Duodenal mucosa (tissue), 2 donors: Measurements from ENCODE around the gene MAN1B1.
"Not testable (repeated sequence)": the region's sequence is repeated elsewhere in the genome, so short reads cannot be mapped to it uniquely, and the experiment has no call there.

Experiments used
- H3K27ac ChIP-seq: one replicate; pipeline ENCODE4 v1.7.0; 2013; ENCODE audit warnings: low read depth, low read length
- H3K27me3 ChIP-seq, 2 donors: one replicate each; pipeline ENCODE4 v1.7.0; 2013; ENCODE audit warnings: low read length in 2 of 2, control low read depth in 1 of 2; ENCODE audit not compliant: insufficient read depth in 2 of 2, control insufficient read depth in 1 of 2
- H3K36me3 ChIP-seq, 2 donors: one replicate each; pipeline ENCODE4 v1.7.0; 2013; ENCODE audit warnings: low read length in 2 of 2, control low read depth in 1 of 2; ENCODE audit not compliant: insufficient read depth in 2 of 2, control insufficient read depth in 1 of 2
- H3K4me1 ChIP-seq, 2 donors: one replicate each; pipeline ENCODE4 v1.7.0; 2013; ENCODE audit warnings: low read length in 2 of 2, control low read depth in 1 of 2; ENCODE audit not compliant: insufficient read depth in 2 of 2, control insufficient read depth in 1 of 2
- H3K4me3 ChIP-seq, 2 donors: one replicate each; pipeline ENCODE4 v1.7.0; 2013; ENCODE audit warnings: low read length in 2 of 2, low read depth in 1 of 2
- H3K9ac ChIP-seq, 2 donors: one replicate each; pipeline ENCODE4 v1.7.0; 2013; ENCODE audit warnings: low read length in 2 of 2, low read depth in 1 of 2
- H3K9me3 ChIP-seq, 2 donors: one replicate each; pipeline ENCODE4 v1.7.0; 2013; ENCODE audit warnings: low read length in 2 of 2, control low read depth in 1 of 2; ENCODE audit not compliant: control insufficient read depth in 1 of 2

MAN1B1 gene

DNA sequence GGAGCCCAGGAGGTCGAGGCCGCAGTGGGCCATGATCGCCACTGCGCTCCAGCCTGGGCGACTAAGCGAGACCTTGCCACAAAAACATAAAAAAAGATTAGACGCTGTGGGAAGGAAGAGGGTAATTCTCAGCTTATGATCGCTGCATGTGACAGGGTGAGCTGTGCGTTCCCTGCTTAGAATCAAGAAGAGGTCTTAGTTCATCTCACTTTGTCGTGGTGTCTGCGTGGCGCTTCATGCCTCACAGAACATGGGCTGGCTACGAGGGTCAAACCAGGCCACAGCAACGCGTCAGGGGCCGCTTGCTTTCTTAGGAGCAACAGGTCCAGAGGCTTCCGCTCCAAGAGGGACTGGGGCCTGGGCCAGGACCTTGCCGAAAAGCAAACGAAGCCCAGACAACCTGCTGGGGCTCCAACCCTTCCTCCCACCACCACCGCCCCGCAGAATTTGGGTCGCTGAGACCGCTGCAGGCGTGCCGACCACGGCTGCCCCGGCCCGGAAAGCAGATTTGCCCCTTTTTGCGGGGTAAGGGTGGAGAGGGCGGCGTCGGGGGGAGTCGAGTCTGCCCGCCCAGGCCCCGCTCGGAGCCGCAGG lies 42.2 kb downstream of the MAN1B1 start:
- Histone ChIP-seq H3K27me3 (no peaks in the 10 kb centered on the region), H3K9ac (peak overlapping the region; percentile 56 to 69), H3K27ac (peak overlapping the region; percentile 48), H3K9me3 (no peaks in the 10 kb centered on the region), H3K4me1 (peaks cover 16 to 28% of the 10 kb centered on the region in 2 donors), H3K36me3 (no peaks in the 10 kb centered on the region), H3K4me3 (peak overlapping the region; percentile 74 to 89)

DNA sequence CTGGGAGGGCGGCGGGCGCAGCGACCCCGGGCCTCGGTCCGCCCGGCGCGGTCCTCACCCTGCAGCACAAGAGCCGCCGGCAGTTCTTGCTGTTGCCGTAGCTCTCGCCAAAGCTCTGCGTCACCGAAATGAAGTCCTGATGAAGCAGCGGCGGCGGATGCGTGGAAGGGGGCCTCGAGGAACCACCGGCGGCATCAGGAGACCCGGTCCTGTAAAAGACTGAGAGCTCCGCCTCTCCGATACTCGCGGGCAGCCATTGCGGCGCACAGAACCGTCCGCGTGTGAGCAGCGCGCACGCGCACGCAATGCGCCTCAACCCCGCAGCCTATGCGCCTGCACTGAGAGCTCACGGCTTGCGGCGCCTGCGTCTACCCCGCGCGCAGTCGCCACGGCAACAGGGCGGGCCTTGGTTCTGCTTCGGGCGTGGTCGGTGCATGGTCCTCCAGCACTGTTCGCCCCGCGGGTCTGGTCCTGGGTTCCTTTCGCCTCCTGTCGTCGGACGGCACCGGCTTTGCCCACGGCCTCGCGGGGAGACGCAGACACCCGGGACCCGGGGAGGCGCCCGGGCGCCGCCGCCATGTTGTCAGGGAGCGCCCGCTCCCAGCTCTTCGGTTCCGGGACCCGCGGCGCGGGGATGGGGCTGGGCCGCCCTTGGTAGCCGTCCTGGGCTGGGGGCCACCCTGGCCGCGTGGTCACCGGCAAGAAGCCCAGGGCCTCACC lies 42.8 kb downstream of the MAN1B1 start:
- H3K4me1 ChIP-seq, result peaks cover 16 to 28% of the 10 kb centered on the region in 2 donors
- peak overlapping the region; percentile 46 for H3K27ac ChIP-seq
- H3K36me3 ChIP-seq, result no peaks in the 10 kb centered on the region
- H3K27me3 ChIP-seq, result no peaks in the 10 kb centered on the region
- H3K4me3 ChIP-seq, result peak overlapping the region; percentile 74 to 89
- no peaks in the 10 kb centered on the region for H3K9me3 ChIP-seq
- peak overlapping the region; percentile 56 to 69 for H3K9ac ChIP-seq

DNA sequence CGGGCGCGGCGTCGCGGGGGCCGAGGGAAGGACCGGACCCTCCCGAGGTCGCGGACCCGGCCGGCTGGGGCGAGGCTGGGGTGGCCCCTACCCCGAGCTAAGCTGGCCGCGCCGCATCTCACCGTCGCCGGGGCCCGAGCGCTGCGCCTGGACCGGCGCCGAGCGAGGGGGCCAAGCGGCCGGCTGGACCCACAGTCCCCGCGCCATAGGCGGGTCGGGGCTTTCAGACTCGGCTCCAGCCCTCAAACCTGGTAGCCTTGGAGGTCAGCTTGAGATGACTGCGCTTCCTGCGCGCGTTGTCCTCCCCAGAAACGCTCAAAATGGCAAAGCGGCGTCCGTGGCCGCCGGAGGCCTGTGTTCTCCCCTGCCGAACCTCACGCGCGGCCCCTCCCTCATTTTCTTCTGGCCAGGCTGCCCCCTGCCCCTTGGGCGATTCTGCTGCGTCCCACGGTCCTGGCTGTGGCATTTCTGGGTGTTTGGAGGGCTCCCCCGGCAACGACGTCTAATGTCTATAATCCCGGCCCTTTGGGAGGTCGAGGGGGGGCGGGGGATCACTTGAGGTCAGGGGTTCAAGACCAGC lies 43.5 kb downstream of the MAN1B1 start:
- Histone ChIP-seq H3K9ac (peak overlapping the region; percentile 56 to 69), H3K27me3 (no peaks in the 10 kb centered on the region), H3K4me1 (peaks cover 16 to 28% of the 10 kb centered on the region in 2 donors), H3K4me3 (peak overlapping the region; percentile 74 to 89), H3K27ac (no peak overlapping the region), H3K9me3 (no peaks in the 10 kb centered on the region), H3K36me3 (no peaks in the 10 kb centered on the region)

DNA sequence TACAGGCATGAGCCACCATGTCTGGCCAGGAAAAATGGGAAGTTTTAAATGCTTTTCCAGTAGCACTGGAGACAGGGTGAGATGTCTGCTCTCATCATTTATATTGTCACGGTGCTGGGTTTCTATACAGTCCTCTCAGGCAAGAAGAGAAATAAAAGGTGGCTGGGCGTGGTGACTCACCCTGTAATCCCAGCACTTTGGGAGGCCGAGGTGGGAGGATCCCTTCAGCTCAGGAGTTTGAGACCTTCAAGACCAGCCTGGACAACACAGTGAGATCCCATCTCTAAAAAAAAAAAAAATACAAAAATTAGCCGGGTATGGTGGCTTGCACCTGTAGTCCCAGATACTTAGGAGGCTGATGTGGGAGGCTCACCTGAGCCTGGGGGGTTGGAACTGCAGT lies 47.4 kb downstream of the MAN1B1 start:
- H3K27me3 ChIP-seq, result peaks cover 26 to 31% of the 10 kb centered on the region in 2 donors
- no peaks in the 10 kb centered on the region for H3K36me3 ChIP-seq
- H3K9me3 ChIP-seq, result no peaks in the 10 kb centered on the region
- no peak overlapping the region for H3K27ac ChIP-seq
- no peak overlapping the region for H3K9ac ChIP-seq
- H3K4me1 ChIP-seq, result peaks cover 0 to 3% of the 10 kb centered on the region in 2 donors
- no peak overlapping the region for H3K4me3 ChIP-seq

DNA sequence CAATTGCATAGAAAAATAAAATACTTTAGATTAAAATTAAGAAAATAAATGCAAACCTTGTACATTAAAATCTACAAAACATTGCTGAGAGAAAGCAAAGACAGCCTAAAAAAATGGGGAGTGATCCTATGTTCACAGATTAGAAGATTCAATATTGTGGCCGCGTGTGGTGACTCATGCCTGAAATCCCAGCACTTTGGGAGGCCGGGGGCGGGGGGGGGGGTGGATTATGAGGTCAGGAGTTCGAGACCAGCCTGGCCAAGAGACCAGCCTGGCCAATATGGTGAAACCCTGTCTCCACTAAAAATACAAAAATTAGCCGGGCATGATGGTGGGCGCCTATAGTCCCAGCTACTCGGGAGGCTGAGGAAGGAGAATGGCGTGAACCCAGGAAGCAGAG lies 48.4 kb downstream of the MAN1B1 start:
- H3K4me1 ChIP-seq, H3K36me3 ChIP-seq, H3K27ac ChIP-seq, H3K9ac ChIP-seq, H3K9me3 ChIP-seq, H3K4me3 ChIP-seq: not testable (repeated sequence)
- H3K27me3 ChIP-seq, result peaks cover 32 to 40% of the 10 kb centered on the region in 2 donors

DNA sequence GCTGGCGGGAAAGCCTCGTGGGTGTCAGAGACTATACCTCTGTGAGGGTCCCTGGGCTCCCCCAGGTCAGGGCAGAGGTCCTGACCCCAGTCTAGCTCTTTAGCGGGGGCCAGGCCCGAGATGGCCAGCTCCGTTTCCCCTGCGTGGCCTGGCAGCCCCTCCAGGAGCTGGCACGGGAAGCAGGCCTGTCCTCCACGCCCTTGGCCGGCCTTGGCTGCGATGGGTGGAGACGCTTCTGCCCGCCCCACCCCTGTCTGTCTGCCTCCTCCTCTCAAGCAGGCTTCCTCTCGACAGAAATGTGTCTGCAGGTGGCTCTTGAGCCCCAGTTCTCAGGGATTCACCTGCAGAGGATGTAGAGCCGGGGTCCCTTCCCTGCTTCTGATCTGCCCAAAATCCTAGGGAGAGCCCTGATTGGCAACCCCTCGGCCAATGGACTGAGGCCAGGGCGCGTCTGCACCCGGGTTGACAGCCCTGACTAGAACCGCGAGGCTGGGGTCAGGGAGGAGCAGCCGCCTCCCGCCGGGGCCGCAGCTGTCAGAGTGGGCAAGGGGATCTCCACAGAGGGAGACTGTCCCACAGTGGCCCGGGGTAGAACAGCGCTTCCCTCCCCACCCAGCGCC lies 49.6 kb downstream of the MAN1B1 start:
- Histone ChIP-seq H3K9me3 (no peaks in the 10 kb centered on the region), H3K9ac (no peak overlapping the region), H3K4me1 (no peaks in the 10 kb centered on the region), H3K27me3 (peaks cover 44 to 49% of the 10 kb centered on the region in 2 donors), H3K36me3 (no peaks in the 10 kb centered on the region), H3K4me3 (no peak overlapping the region), H3K27ac (no peak overlapping the region)

DNA sequence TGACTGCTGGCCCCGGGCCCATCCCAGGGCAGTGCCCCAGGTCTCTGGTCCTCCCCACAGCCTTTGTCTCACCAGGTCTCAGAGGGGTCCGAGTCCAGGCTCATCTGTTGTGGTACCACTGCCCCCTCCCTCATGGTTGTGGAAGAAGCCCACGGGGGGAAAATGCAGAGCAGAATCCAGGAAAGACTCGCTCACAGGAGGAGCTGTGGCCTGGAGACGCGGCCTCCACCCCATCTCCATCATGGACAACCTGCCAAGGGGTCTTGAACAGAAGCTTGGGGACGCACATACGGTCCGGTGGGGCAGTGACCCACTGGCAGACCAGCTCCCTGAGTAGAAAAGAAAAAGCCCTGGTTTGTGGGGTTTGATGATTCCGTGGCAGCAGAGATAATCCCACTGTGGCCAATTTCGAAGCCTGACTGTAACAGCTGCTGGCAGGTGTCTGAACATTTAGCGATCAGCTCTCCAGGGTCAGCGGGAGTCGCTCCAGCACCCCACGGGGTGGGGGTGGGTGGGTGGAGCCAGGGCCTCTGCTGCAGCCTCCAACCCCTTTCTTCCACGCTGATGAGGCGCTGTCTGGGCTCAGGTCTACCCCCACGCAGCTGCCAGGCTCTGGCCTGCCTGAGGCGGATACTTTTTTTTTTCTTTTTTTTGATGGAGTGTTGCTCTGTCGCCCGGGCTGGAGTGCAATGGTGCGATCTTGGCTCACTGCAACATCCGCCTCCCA lies 50.3 kb downstream of the MAN1B1 start:
- Histone ChIP-seq H3K4me3 (no peak overlapping the region), H3K27me3 (peaks cover 50 to 53% of the 10 kb centered on the region in 2 donors), H3K9me3 (no peaks in the 10 kb centered on the region), H3K4me1 (no peaks in the 10 kb centered on the region), H3K9ac (no peak overlapping the region), H3K27ac (no peak overlapping the region), H3K36me3 (no peaks in the 10 kb centered on the region)

DNA sequence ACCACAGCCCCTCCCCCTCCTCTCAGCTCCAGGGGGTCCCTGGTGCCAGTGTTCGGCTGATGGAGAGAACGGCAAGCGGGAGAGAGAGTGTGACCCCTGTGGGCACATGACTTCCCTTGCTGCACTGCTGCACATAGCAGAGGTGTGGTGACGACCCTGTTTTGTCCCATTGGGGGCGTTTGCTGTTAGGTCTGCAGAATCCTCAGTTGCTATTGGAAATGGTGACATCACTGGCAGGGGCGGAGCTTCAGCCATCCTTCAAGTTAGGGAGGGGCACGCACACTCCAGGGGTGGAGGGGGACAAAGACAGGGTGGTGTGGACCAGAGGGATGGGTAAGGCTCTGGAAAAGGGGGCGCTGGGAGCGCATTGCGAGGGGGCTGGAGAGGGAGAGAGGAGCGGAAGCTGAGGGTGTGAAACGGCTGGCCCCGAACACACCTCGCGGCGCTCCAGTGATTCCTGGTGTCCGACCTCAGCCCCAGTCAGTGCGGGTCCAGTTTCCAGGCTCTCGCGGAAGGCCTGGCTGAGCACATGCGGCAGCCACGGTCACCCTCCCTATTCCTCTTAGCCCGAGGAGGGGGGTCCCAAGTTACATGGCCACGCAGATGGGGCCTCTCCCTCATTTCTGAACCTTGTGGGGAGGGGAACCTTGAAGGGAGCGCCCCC lies 51.4 kb downstream of the MAN1B1 start:
- Histone ChIP-seq H3K36me3 (no peaks in the 10 kb centered on the region), H3K27me3 (peaks cover 55 to 61% of the 10 kb centered on the region in 2 donors), H3K9ac (no peak overlapping the region), H3K4me1 (no peaks in the 10 kb centered on the region), H3K27ac (no peak overlapping the region), H3K4me3 (no peak overlapping the region), H3K9me3 (no peaks in the 10 kb centered on the region)

DNA sequence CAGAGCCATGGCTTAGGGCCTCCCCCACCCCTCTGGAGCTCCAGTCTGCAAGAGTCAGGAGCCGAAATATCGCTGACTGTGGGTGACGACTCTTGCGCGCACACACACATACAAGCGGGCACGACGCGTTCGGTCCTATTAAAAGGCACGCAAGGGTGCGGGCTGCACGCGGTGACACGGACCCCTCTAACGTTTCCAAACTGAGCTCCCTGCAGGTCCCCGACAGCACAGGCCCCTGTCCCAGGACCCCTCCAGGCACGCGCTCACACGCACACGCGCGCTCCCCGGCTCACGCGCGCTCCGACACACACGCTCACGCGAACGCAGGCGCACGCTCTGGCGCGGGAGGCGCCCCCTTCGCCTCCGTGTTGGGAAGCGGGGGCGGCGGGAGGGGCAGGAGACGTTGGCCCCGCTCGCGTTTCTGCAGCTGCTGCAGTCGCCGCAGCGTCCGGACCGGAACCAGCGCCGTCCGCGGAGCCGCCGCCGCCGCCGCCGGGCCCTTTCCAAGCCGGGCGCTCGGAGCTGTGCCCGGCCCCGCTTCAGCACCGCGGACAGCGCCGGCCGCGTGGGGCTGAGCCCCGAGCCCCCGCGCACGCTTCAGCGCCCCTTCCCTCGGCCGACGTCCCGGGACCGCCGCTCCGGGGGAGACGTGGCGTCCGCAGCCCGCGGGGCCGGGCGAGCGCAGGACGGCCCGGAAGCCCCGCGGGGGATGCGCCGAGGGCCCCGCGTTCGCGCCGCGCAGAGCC lies 52.1 kb downstream of the MAN1B1 start, which contains the start of gene GRIN1:
Gene GRIN1, plus strand, starts transcription at position 433 of the 746 bp plus-strand sequence. CDS start 333 bp downstream, outside the sequence.
- H3K4me3 ChIP-seq, result no peak within 1 kb of the TSS

More for the DNA sequence above, 52.1 kb downstream of the MAN1B1 start, which contains the start of gene GRIN1:
- Histone ChIP-seq H3K9me3 (no peaks in the 10 kb centered on the region), H3K27me3 (peaks cover 56 to 68% of the 10 kb centered on the region in 2 donors), H3K36me3 (no peaks in the 10 kb centered on the region), H3K27ac (no peak within 1 kb of the TSS), H3K4me1 (no peaks in the 10 kb centered on the region), H3K9ac (no peak within 1 kb of the TSS)
